ENCODE results near the gene MAP3K3. TPM values are rescaled to one million over a fixed set of nuclear protein-coding genes. Genes with fewer than 3 reads are reported as not detected.
"Not testable (repeated sequence)": the region's sequence is repeated elsewhere in the genome, so short reads cannot be mapped to it uniquely, and the experiment has no call there.

MAP3K3 gene
- total and polyA plus RNA-seq, 2 donors = 40.5 to 40.9 TPM

GRCh38 chr17:63704836-63705235, 82.6 kb downstream of the MAP3K3 start:
- Histone ChIP-seq H3K36me3 (ENCODE audit: insufficient read depth) (no peaks in the 10 kb centered on the region), H3K4me1 (ENCODE audit: insufficient read depth) (peaks cover 3% of the 10 kb centered on the region), H3K27ac (ENCODE audit: low read depth) (no peak overlapping the region), H3K4me3 (ENCODE audit: low read depth, low read length) (no peak overlapping the region)
- no peak for DNase-seq (ENCODE audit: extremely low spot score)
- 89% methylated on average over 9 of the region's 9 CpGs for WGBS

DNA sequence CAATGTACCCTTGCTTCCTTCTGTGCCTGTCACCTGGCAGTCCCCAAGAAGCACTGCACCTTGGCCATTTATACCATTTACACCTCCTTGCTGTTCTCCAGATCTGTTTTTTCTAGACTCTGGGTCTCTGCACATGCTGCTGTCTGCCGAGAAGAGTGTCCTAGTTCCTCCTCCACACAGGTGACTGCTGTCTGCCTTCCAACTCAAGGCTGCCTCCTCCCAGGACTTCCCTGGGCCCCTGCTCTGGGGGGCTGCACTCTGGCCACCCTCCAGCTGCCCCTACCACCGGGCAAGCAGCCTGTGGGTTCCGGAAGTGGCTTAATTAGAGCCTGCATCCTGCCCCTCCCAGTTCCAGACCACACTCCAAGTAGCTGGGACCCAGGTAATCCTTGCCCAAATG, 83.4 kb downstream of the MAP3K3 start:
- DNase-seq (ENCODE audit: extremely low spot score) = no peak
- peaks cover 1% of the 10 kb centered on the region for H3K36me3 ChIP-seq (ENCODE audit: insufficient read depth)
- H3K4me1 ChIP-seq (ENCODE audit: insufficient read depth) = no peaks in the 10 kb centered on the region
- WGBS = 52% methylated on average over 3 of the region's 3 CpGs
- H3K4me3 ChIP-seq (ENCODE audit: low read depth, low read length) = no peak overlapping the region
- no peak overlapping the region for H3K27ac ChIP-seq (ENCODE audit: low read depth)

- Histone ChIP-seq H3K27ac (ENCODE audit: low read depth) (no peak overlapping the region), H3K4me1 (ENCODE audit: insufficient read depth) (no peaks in the 10 kb centered on the region), H3K4me3 (ENCODE audit: low read depth, low read length) (no peak overlapping the region), H3K36me3 (ENCODE audit: insufficient read depth) (peaks cover 3% of the 10 kb centered on the region)
- DNase-seq (ENCODE audit: extremely low spot score) = no peak
- WGBS = 82% methylated on average over 7 of the region's 7 CpGs
Measured at GRCh38 chr17:63706336-63707082, 84.3 kb downstream of the MAP3K3 start.

DNA sequence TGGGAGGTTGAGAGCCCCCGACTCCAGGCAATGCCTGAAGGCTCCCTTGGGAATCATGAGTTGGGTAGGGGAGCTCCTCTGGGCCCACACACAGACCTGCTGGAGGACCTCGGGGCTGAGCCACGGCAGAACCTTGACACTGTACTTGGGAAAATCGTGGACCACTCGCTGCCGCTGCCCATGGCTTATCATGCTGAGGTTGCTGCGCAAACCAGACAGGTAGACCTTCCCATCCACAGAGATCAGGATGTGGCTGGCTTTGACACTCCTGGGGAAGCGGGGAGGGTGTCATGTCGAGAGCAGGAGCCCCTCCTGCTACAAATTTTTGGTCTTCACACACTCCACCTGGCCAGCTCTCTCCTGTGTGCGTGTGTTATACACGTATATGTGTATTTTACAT, 84.9 kb downstream of the MAP3K3 start:
- H3K36me3 ChIP-seq (ENCODE audit: insufficient read depth) = peaks cover 3% of the 10 kb centered on the region
- DNase-seq (ENCODE audit: extremely low spot score) = no peak
- H3K27ac ChIP-seq (ENCODE audit: low read depth) = no peak overlapping the region
- WGBS = 91% methylated on average over 11 of the region's 11 CpGs
- no peaks in the 10 kb centered on the region for H3K4me1 ChIP-seq (ENCODE audit: insufficient read depth)
- H3K4me3 ChIP-seq (ENCODE audit: low read depth, low read length) = no peak overlapping the region

DNA sequence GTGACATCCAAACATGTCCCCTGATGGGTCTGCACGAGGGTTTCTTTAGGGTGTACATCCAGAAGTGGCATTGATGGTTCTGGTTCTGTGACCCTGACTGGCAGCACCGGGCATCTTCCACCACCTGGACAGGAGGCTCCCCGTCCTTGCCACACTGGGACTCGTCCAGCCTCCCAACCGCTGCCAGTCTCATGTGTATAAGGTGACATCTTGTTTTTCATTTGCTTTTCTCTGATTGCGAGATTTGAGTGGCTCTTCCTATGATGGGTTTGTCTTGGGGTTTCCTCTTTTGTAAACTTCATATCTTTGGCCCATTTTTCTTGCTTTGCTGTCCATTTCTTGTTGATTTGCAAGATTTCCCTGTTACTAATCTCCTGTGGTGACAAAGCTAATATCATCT, 86.9 kb downstream of the MAP3K3 start:
- H3K27ac ChIP-seq (ENCODE audit: low read depth) = no peak overlapping the region
- H3K4me3 ChIP-seq (ENCODE audit: low read depth, low read length) = no peak overlapping the region
- peaks cover 3% of the 10 kb centered on the region for H3K36me3 ChIP-seq (ENCODE audit: insufficient read depth)
- 94% methylated on average over 6 of the region's 6 CpGs for WGBS
- H3K4me1 ChIP-seq (ENCODE audit: insufficient read depth) = no peaks in the 10 kb centered on the region
- DNase-seq (ENCODE audit: extremely low spot score) = no peak

GRCh38 chr17:63714550-63715277, 92.5 kb downstream of the MAP3K3 start:
- H3K4me3 ChIP-seq (ENCODE audit: low read depth, low read length) = no peak overlapping the region
- no peaks in the 10 kb centered on the region for H3K4me1 ChIP-seq (ENCODE audit: insufficient read depth)
- DNase-seq (ENCODE audit: extremely low spot score) = no peak
- H3K27ac ChIP-seq (ENCODE audit: low read depth) = no peak overlapping the region
- peaks cover 3% of the 10 kb centered on the region for H3K36me3 ChIP-seq (ENCODE audit: insufficient read depth)
- 71% methylated on average over 10 of the region's 10 CpGs for WGBS

- no peak for DNase-seq (ENCODE audit: extremely low spot score)
- WGBS = 83% methylated on average over 3 of the region's 3 CpGs
- H3K27ac ChIP-seq (ENCODE audit: low read depth) = no peak overlapping the region
Measured at GRCh38 chr17:63716426-63716825, 94.2 kb downstream of the MAP3K3 start.

GRCh38 chr17:63718988-63719387, 96.8 kb downstream of the MAP3K3 start:
- no peaks in the 10 kb centered on the region for H3K36me3 ChIP-seq (ENCODE audit: insufficient read depth)

More at GRCh38 chr17:63716426-63716825, 94.2 kb downstream of the MAP3K3 start:
- Histone ChIP-seq H3K36me3 (ENCODE audit: insufficient read depth) (no peaks in the 10 kb centered on the region), H3K4me1 (ENCODE audit: insufficient read depth) (no peaks in the 10 kb centered on the region), H3K4me3 (ENCODE audit: low read depth, low read length) (no peak overlapping the region)

GRCh38 chr17:63720194-63720593, 98.0 kb downstream of the MAP3K3 start:
- not testable (repeated sequence) for H3K4me3 ChIP-seq (ENCODE audit: low read depth, low read length); H3K4me1 ChIP-seq (ENCODE audit: insufficient read depth); H3K27ac ChIP-seq (ENCODE audit: low read depth); H3K36me3 ChIP-seq (ENCODE audit: insufficient read depth); DNase-seq (ENCODE audit: extremely low spot score)
- WGBS = 97% methylated on average over 5 of the region's 5 CpGs

More at GRCh38 chr17:63718988-63719387, 96.8 kb downstream of the MAP3K3 start:
- DNase-seq (ENCODE audit: extremely low spot score) = no peak
- WGBS = 86% methylated on average over 5 of the region's 5 CpGs
- no peak overlapping the region for H3K4me3 ChIP-seq (ENCODE audit: low read depth, low read length)
- no peaks in the 10 kb centered on the region for H3K4me1 ChIP-seq (ENCODE audit: insufficient read depth)
- H3K27ac ChIP-seq (ENCODE audit: low read depth) = no peak overlapping the region

GRCh38 chr17:63722403-63722802, 100.2 kb downstream of the MAP3K3 start:
- WGBS = 70% methylated on average over 2 of the region's 2 CpGs
- no peak overlapping the region for H3K4me3 ChIP-seq (ENCODE audit: low read depth, low read length)
- H3K36me3 ChIP-seq (ENCODE audit: insufficient read depth) = no peaks in the 10 kb centered on the region
- H3K4me1 ChIP-seq (ENCODE audit: insufficient read depth) = no peaks in the 10 kb centered on the region
- no peak for DNase-seq (ENCODE audit: extremely low spot score)
- no peak overlapping the region for H3K27ac ChIP-seq (ENCODE audit: low read depth)

GRCh38 chr17:63735691-63736090, 113.5 kb downstream of the MAP3K3 start:
- Histone ChIP-seq H3K4me1 (ENCODE audit: insufficient read depth) (no peaks in the 10 kb centered on the region), H3K36me3 (ENCODE audit: insufficient read depth) (no peaks in the 10 kb centered on the region), H3K4me3 (ENCODE audit: low read depth, low read length) (no peak overlapping the region), H3K27ac (ENCODE audit: low read depth) (no peak overlapping the region)
- no peak for DNase-seq (ENCODE audit: extremely low spot score)
- WGBS = 96% methylated on average over 8 of the region's 8 CpGs

DNA sequence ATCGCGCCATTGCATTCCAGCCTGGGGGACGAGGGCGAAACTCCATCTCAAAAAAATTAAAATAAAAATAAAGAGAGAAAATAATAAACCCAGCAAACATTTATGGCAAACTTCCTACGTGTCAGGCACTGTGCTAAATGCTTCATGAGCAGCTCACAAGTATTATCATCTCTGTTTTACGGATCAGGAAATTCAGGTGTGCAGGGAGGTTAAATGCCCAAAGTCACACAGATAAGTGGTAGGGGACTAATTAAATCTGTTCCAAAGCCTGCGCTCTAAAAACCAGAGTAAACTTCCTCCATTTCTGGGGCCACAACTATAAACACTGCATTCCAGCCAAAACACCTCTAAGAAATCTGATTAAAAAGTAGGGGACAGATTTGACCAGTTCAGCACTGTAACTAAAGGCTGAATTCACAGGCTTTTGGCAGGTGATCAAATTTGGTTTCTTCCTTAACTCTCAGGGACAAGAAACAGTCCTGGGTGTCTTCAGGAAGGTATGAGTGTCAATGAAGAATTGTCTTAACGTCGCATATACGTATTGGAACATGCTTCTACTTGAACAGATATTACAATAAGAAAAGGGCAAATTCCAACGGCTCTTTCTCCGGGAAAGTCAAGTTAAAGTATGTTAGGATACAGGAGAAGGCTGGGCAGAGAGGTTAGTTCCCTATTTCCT, 118.4 kb downstream of the MAP3K3 start:
- no peak for DNase-seq (ENCODE audit: extremely low spot score)
- 38% methylated on average over 12 of the region's 12 CpGs for WGBS
- Histone ChIP-seq H3K4me3 (ENCODE audit: low read depth, low read length) (peak overlapping the region; percentile 73), H3K27ac (ENCODE audit: low read depth) (peak overlapping the region; percentile 92), H3K36me3 (ENCODE audit: insufficient read depth) (peaks cover under 1% of the 10 kb centered on the region), H3K4me1 (ENCODE audit: insufficient read depth) (no peaks in the 10 kb centered on the region)

- H3K4me3 ChIP-seq (ENCODE audit: low read depth, low read length) = peak overlapping the region; percentile 73
- no peaks in the 10 kb centered on the region for H3K4me1 ChIP-seq (ENCODE audit: insufficient read depth)
- peak overlapping the region; percentile 92 for H3K27ac ChIP-seq (ENCODE audit: low read depth)
- H3K36me3 ChIP-seq (ENCODE audit: insufficient read depth) = peaks cover 4% of the 10 kb centered on the region
- no peak for DNase-seq (ENCODE audit: extremely low spot score)
- under 1% methylated on average over 14 of the region's 14 CpGs for WGBS
Measured at GRCh38 chr17:63741143-63741407, 118.9 kb downstream of the MAP3K3 start.

Data from urinary bladder (tissue), 4 donors.